Measurements from ENCODE around the gene HOXA7.

HOXA7 gene

GRCh38 chr7:27145914-27146412 lies 10.5 kb downstream of the HOXA7 start:
- DNase-seq, result no peak

- no peak for DNase-seq
Measured at GRCh38 chr7:27145165-27145913, 11.1 kb downstream of the HOXA7 start.

GRCh38 chr7:27144781-27145164 lies 11.7 kb downstream of the HOXA7 start:
- DNase-seq, result no peak

- DNase-seq, result no peak
Measured at GRCh38 chr7:27143950-27144780, 12.3 kb downstream of the HOXA7 start.

- DNase-seq, result no peak
Measured at GRCh38 chr7:27143023-27143949, 13.2 kb downstream of the HOXA7 start, which contains the start of gene HOXA5. Gene HOXA5 (minus strand): TSS chr7:27143681. CDS start chr7:27143607, 74 bp downstream.

- DNase-seq, result no peak
Measured at GRCh38 chr7:27142580-27143022, 13.9 kb downstream of the HOXA7 start.

GRCh38 chr7:27141923-27142579 lies 14.4 kb downstream of the HOXA7 start:
- no peak for DNase-seq

- no peak for DNase-seq
Measured at GRCh38 chr7:27141137-27141922, 15.1 kb downstream of the HOXA7 start.

GRCh38 chr7:27140126-27140857 lies 16.2 kb downstream of the HOXA7 start:
- no peak for DNase-seq

- DNase-seq, result no peak
Measured at GRCh38 chr7:27139334-27140125, 16.9 kb downstream of the HOXA7 start.

- no peak for DNase-seq
Measured at GRCh38 chr7:27138985-27139333, 17.5 kb downstream of the HOXA7 start.

GRCh38 chr7:27138472-27138871 lies 18.0 kb downstream of the HOXA7 start:
- no peak for DNase-seq

GRCh38 chr7:27137640-27138315 lies 18.7 kb downstream of the HOXA7 start:
- no peak for DNase-seq

- DNase-seq, result no peak
Measured at GRCh38 chr7:27134392-27134791, 22.1 kb downstream of the HOXA7 start.

GRCh38 chr7:27133409-27134231 lies 22.9 kb downstream of the HOXA7 start:
- DNase-seq, result no peak

- DNase-seq, result no peak
Measured at GRCh38 chr7:27132978-27133377, 23.5 kb downstream of the HOXA7 start.

- DNase-seq, result no peak
Measured at GRCh38 chr7:27132214-27132613, 24.3 kb downstream of the HOXA7 start.

- DNase-seq, result no peak
Measured at GRCh38 chr7:27131390-27131819, 25.1 kb downstream of the HOXA7 start.

Measured in activated CD4-positive, alpha-beta T cell treated with anti-CD3 and anti-CD28 coated beads for 4 hours (primary cell).